H9 (cell line): ENCODE results near the gene ALPI. TPM values are rescaled to one million over a fixed set of nuclear protein-coding genes. Genes with fewer than 3 reads are reported as not detected.

Experiments used
- DNase-seq: peaks from one replicate; pipeline ENCODE4 v3.0.0-alpha.2; 2017
- H2AFZ ChIP-seq: one replicate; pipeline ENCODE4 v1.6.1; 2013; ENCODE audit warnings: mild to moderate bottlenecking, low read length, control low read depth, moderate library complexity
- H2AK5ac ChIP-seq: 2 replicates; pipeline ENCODE4 v1.6.1; 2013; ENCODE audit warnings: low read length, control low read depth, mixed read lengths; ENCODE audit not compliant: insufficient read length
- H2BK120ac ChIP-seq: one replicate; pipeline ENCODE4 v1.6.1; 2013; ENCODE audit warnings: low read depth, mild to moderate bottlenecking, low read length, control low read depth, inconsistent platforms; ENCODE audit not compliant: poor library complexity, severe bottlenecking
- H2BK12ac ChIP-seq: 2 replicates; pipeline ENCODE4 v1.6.1; 2013; ENCODE audit warnings: low read length, control low read depth, mixed read lengths, low read depth; ENCODE audit not compliant: insufficient read length
- H2BK15ac ChIP-seq: 2 replicates; pipeline ENCODE4 v1.6.1; 2013; ENCODE audit warnings: low read depth, low read length, control low read depth
- H2BK20ac ChIP-seq: one replicate; pipeline ENCODE4 v1.6.1; 2013; ENCODE audit warnings: low read depth, mild to moderate bottlenecking, low read length, control low read depth, inconsistent platforms; ENCODE audit not compliant: poor library complexity, severe bottlenecking
- H2BK5ac ChIP-seq: 2 replicates; pipeline ENCODE4 v1.6.1; 2013; ENCODE audit warnings: low read length, control low read depth, mixed read lengths; ENCODE audit not compliant: insufficient read length
- H3K14ac ChIP-seq: 2 replicates; pipeline ENCODE4 v1.6.1; 2013; ENCODE audit warnings: low read length, control low read depth; ENCODE audit not compliant: insufficient read depth
- H3K18ac ChIP-seq: 2 replicates; pipeline ENCODE4 v1.6.1; 2013; ENCODE audit warnings: low read depth, mild to moderate bottlenecking, mixed read lengths, low read length, control low read depth; ENCODE audit not compliant: insufficient read length
- H3K23ac ChIP-seq: 2 replicates; pipeline ENCODE4 v1.6.1; 2013; ENCODE audit warnings: low read length, control low read depth, mixed read lengths, low read depth; ENCODE audit not compliant: insufficient read length
- H3K23me2 ChIP-seq: 2 replicates; pipeline ENCODE4 v1.6.1; 2013; ENCODE audit warnings: low read depth, mild to moderate bottlenecking, mixed read lengths, low read length, control low read depth; ENCODE audit not compliant: insufficient read length, poor library complexity, severe bottlenecking
- H3K27ac ChIP-seq: 2 replicates; pipeline ENCODE4 v1.5.1; 2013; ENCODE audit warnings: low read length, control low read depth, mixed read lengths, low read depth; ENCODE audit not compliant: insufficient read length
- H3K27me3 ChIP-seq: 2 replicates; pipeline ENCODE4 v1.6.1; 2013; ENCODE audit warnings: low read length, control low read depth, inconsistent platforms; ENCODE audit not compliant: insufficient read depth
- H3K4ac ChIP-seq: 2 replicates; pipeline ENCODE4 v1.6.1; 2013; ENCODE audit warnings: low read depth, mild to moderate bottlenecking, control low read depth, inconsistent platforms, low read length, moderate library complexity
- H3K4me1 ChIP-seq: 2 replicates; pipeline ENCODE4 v1.6.1; 2013; ENCODE audit warnings: low read length, control low read depth, inconsistent platforms; ENCODE audit not compliant: insufficient read depth
- H3K4me2 ChIP-seq: 2 replicates; pipeline ENCODE4 v1.6.1; 2013; ENCODE audit warnings: low read length, control low read depth, mixed read lengths; ENCODE audit not compliant: insufficient read length, insufficient read depth
- H3K56ac ChIP-seq: 2 replicates; pipeline ENCODE4 v1.6.1; 2013; ENCODE audit warnings: low read depth, mild to moderate bottlenecking, mixed read lengths, low read length, control low read depth; ENCODE audit not compliant: insufficient read length
- H3K79me1 ChIP-seq: 2 replicates; pipeline ENCODE4 v1.6.1; 2013; ENCODE audit warnings: low read depth, mild to moderate bottlenecking, moderate library complexity, low read length, control low read depth, inconsistent platforms; ENCODE audit not compliant: insufficient read depth, poor library complexity, severe bottlenecking
- H3K79me2 ChIP-seq: 2 replicates; pipeline ENCODE4 v1.6.1; 2013; ENCODE audit warnings: low read length, control low read depth, inconsistent platforms; ENCODE audit not compliant: insufficient read depth
- H3K9ac ChIP-seq: 2 replicates; pipeline ENCODE4 v1.6.1; 2013; ENCODE audit warnings: low read length, control low read depth, mixed read lengths; ENCODE audit not compliant: insufficient read length; ENCODE audit errors: extremely low read depth
- H3K9me3 ChIP-seq: one replicate; pipeline ENCODE4 v1.6.1; 2013; ENCODE audit warnings: low read depth, low read length, inconsistent platforms; ENCODE audit not compliant: control insufficient read depth
- H3T11ph ChIP-seq: one replicate; pipeline ENCODE4 v1.6.1; 2013; ENCODE audit warnings: mild to moderate bottlenecking, low read length, control low read depth, inconsistent platforms
- H4K20me1 ChIP-seq: one replicate; pipeline ENCODE4 v1.6.1; 2013; ENCODE audit not compliant: control insufficient read depth, insufficient read length, insufficient read depth
- H4K5ac ChIP-seq: 2 replicates; pipeline ENCODE4 v1.6.1; 2013; ENCODE audit warnings: low read depth, mild to moderate bottlenecking, mixed read lengths, low read length, control low read depth; ENCODE audit not compliant: insufficient read length
- H4K8ac ChIP-seq: replicated peaks from 2 replicates; pipeline ENCODE4 v1.6.1; 2013; ENCODE audit warnings: low read length, control low read depth, mixed read lengths, low read depth; ENCODE audit not compliant: insufficient read length
- H4K91ac ChIP-seq: 2 replicates; pipeline ENCODE4 v1.6.1; 2013; ENCODE audit warnings: low read depth, mild to moderate bottlenecking, moderate library complexity, mixed read lengths, low read length, control low read depth; ENCODE audit not compliant: insufficient read length
- H3K27ac Mint-ChIP-seq, 3 experiments: 2 replicates in 2 of 3; 3 replicates in 1 of 3; pipeline ENCODE4 v1.8.0; 2020 to 2021; ENCODE audit warnings: mixed read lengths in 3 of 3, mild to moderate bottlenecking in 1 of 3, moderate library complexity in 1 of 3
- H3K27me3 Mint-ChIP-seq: 2 replicates; pipeline ENCODE4 v1.8.0; 2021; ENCODE audit warnings: low read depth, mild to moderate bottlenecking, moderate library complexity, mixed read lengths
- H3K36me3 Mint-ChIP-seq, 3 experiments: 2 replicates in 2 of 3; 3 replicates in 1 of 3; pipeline ENCODE4 v1.8.0; 2020 to 2021; ENCODE audit warnings: low read depth in 3 of 3, mixed read lengths in 3 of 3; ENCODE audit not compliant: insufficient read depth in 1 of 3
- H3K4me1 Mint-ChIP-seq, 2 experiments: 2 replicates each; pipeline ENCODE4 v1.8.0; 2020; ENCODE audit warnings: mixed read lengths in 2 of 2
- H3K4me3 Mint-ChIP-seq, 2 experiments: 2 replicates in 1 of 2; 3 replicates in 1 of 2; pipeline ENCODE4 v1.8.0; 2020 to 2021; ENCODE audit warnings: mild to moderate bottlenecking in 2 of 2, mixed read lengths in 2 of 2, moderate library complexity in 1 of 2
- H3K9me3 Mint-ChIP-seq, 2 experiments: 2 replicates in 1 of 2; 3 replicates in 1 of 2; pipeline ENCODE4 v1.8.0; 2020; ENCODE audit warnings: mild to moderate bottlenecking in 2 of 2, mixed read lengths in 2 of 2, moderate library complexity in 1 of 2
- WGBS: extraction: QIAGEN DNeasy Blood & Tissue Kit; methylation state at CpG from one replicate; pipeline ENCODE4 v1.1.7; 2013; ENCODE audit warnings: missing lambda C conversion rate, low lambda C conversion rate, mixed read lengths; ENCODE audit not compliant: insufficient read length; ENCODE audit errors: extremely low coverage; 5-methylcytosine and 5-hydroxymethylcytosine counted together
- total RNA-seq: library from RNA; stranded (reverse); gene quantifications from 2 replicates; pipeline ENCODE4 v1.2.1, GENCODE V29; 2021
- TF ChIP-seq, protein P1 (sequence below): fragments of 200-600 bp; sonication (generic); conservative IDR thresholded peaks from 3 replicates; pipeline ENCODE4 v1.8.0; 2021; ENCODE audit warnings: antibody characterized with exemption, mild to moderate bottlenecking

The ALPI gene
- total RNA-seq, 1 experiment from 2014 or later = not detected

- H3K4me1 Mint-ChIP-seq = peaks cover 15 to 19% of the 10 kb centered on the region in 2 experiments; a peak in 3 of 4 replicates
- Histone ChIP-seq H2BK12ac (no peak overlapping the region), H2BK15ac (no peak overlapping the region), H3T11ph (no peak overlapping the region), H3K18ac (no peak overlapping the region), H4K20me1 (peaks cover 7% of the 10 kb centered on the region), H3K4ac (no peak overlapping the region), H2BK5ac (no peak overlapping the region), H3K23me2 (peaks cover 23% of the 10 kb centered on the region), H2AFZ (no peak overlapping the region), H3K9ac (no peak overlapping the region), H3K23ac (no peak overlapping the region), H4K91ac (no peak overlapping the region), H2AK5ac (no peak overlapping the region), H3K56ac (no peak overlapping the region), H3K9me3 (no peaks in the 10 kb centered on the region), H3K79me1 (no peaks in the 10 kb centered on the region), H2BK20ac (no peak overlapping the region), H2BK120ac (no peak overlapping the region), H4K5ac (no peak overlapping the region), H3K4me1 (no peaks in the 10 kb centered on the region), H3K27ac (no peak overlapping the region), H3K79me2 (no peaks in the 10 kb centered on the region), H3K4me2 (no peak overlapping the region), H3K27me3 (peaks cover 28% of the 10 kb centered on the region; the same call in 1 of the 2 replicates), H4K8ac (no peak overlapping the region), H3K14ac (no peak overlapping the region)
- H3K27ac Mint-ChIP-seq = no peak overlapping the region
- TF ChIP-seq, protein P1, sequence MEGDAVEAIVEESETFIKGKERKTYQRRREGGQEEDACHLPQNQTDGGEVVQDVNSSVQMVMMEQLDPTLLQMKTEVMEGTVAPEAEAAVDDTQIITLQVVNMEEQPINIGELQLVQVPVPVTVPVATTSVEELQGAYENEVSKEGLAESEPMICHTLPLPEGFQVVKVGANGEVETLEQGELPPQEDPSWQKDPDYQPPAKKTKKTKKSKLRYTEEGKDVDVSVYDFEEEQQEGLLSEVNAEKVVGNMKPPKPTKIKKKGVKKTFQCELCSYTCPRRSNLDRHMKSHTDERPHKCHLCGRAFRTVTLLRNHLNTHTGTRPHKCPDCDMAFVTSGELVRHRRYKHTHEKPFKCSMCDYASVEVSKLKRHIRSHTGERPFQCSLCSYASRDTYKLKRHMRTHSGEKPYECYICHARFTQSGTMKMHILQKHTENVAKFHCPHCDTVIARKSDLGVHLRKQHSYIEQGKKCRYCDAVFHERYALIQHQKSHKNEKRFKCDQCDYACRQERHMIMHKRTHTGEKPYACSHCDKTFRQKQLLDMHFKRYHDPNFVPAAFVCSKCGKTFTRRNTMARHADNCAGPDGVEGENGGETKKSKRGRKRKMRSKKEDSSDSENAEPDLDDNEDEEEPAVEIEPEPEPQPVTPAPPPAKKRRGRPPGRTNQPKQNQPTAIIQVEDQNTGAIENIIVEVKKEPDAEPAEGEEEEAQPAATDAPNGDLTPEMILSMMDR = no peak
- WGBS = no CpG with 5 or more reads among the region's 17 CpGs
- H3K27me3 Mint-ChIP-seq = peaks cover 54% of the 10 kb centered on the region
- peaks cover 3% of the 10 kb centered on the region in 2 experiments; a peak in 4 of 5 replicates for H3K9me3 Mint-ChIP-seq
- peaks cover 2 to 86% (median 42%) of the 10 kb centered on the region in 3 experiments; a peak in 6 of 7 replicates for H3K36me3 Mint-ChIP-seq
- no peak for DNase-seq
- H3K4me3 Mint-ChIP-seq = peak overlapping the region in 1 of 2 experiments; percentile 84; a peak in 1 of 5 replicates
Measured at GRCh38 chr2:232416521-232417470, 39.2 kb upstream of the ALPI start.
